NT2/D1 (cell line): Measurements from ENCODE around the gene CHST4.

Experiments
- SUZ12 ChIP-seq: IDR thresholded peaks from 2 replicates; pipeline ENCODE4 v1.6.1; 2011; ENCODE audit not compliant: insufficient read length, insufficient read depth; ENCODE audit errors: extremely low read depth
- ZNF274 ChIP-seq: IDR thresholded peaks from 2 replicates; pipeline ENCODE4 v1.6.1; 2011; ENCODE audit warnings: mild to moderate bottlenecking, low read depth, low read length

DNA sequence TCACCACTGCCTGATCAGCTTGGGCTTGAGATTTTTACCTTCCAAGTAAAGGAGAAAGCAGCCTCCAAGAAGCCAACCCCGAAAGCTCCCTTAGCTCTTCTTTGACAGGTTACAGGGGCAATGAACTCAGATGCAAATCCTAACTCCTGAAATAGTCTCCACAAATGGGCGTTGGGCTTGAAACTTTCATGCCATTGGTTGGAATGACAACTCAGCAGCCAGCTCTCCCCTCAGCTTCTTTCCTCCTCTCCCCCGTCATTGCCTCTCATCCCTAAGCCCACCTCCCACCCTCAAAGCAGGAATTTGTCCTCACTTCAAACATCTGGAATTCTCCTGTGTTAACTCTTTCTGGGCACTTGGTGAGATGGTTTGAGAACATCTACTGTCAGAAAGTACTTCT lies 50.7 kb downstream of the CHST4 start, which contains the start of gene TAT:
- TF ChIP-seq ZNF274 (no peak), SUZ12 (no peak)
